ENCODE measurements around the gene MTFMT. TPM values are rescaled to one million over a fixed set of nuclear protein-coding genes. Genes with fewer than 3 reads are reported as not detected.
"Not testable (repeated sequence)": the region's sequence is repeated elsewhere in the genome, so short reads cannot be mapped to it uniquely, and the experiment has no call there.

MTFMT gene
- total and polyA plus RNA-seq, 2 experiments from 2014 or later = 19.0 to 36.0 TPM

GRCh38 chr15:65075607-65076395, 46.4 kb upstream of the MTFMT start:
- not testable (repeated sequence) for H3K27me3 ChIP-seq (ENCODE audit: insufficient read depth); H3K4me2 ChIP-seq; DNase-seq (ENCODE audit: low spot score); H3K27ac Mint-ChIP-seq; H3K9me3 Mint-ChIP-seq; H3K36me3 ChIP-seq (ENCODE audit: insufficient read depth); H3K4me3 ChIP-seq; H3F3A ChIP-seq (replicated peaks; ENCODE audit: low read depth); H2AFZ ChIP-seq; ATAC-seq; H4K20me1 ChIP-seq (replicated peaks; ENCODE audit: insufficient read depth); H3K36me3 Mint-ChIP-seq (ENCODE audit: low read depth); H3K4me1 ChIP-seq (ENCODE audit: insufficient read depth); H3K4me3 Mint-ChIP-seq; H3K79me2 ChIP-seq (replicated peaks; ENCODE audit: insufficient read depth); H3K27ac ChIP-seq (ENCODE audit: low read depth); H3K9me2 ChIP-seq (ENCODE audit: insufficient read depth)
- H3K4me1 Mint-ChIP-seq = peaks cover 15% of the 10 kb centered on the region
- H3K27me3 Mint-ChIP-seq (ENCODE audit: insufficient read depth, low read depth, poor library complexity) = peaks cover 14% of the 10 kb centered on the region

GRCh38 chr15:65074946-65075345, 45.5 kb upstream of the MTFMT start:
- H3K4me1 Mint-ChIP-seq = peaks cover 15% of the 10 kb centered on the region
- H3K27me3 ChIP-seq (ENCODE audit: insufficient read depth); H3F3A ChIP-seq (replicated peaks; ENCODE audit: low read depth); DNase-seq (ENCODE audit: low spot score); H3K27ac ChIP-seq (ENCODE audit: low read depth); ATAC-seq; H3K4me2 ChIP-seq; H3K9me2 ChIP-seq (ENCODE audit: insufficient read depth); H3K36me3 Mint-ChIP-seq (ENCODE audit: low read depth); H3K4me3 ChIP-seq; H3K27ac Mint-ChIP-seq; H3K9me3 Mint-ChIP-seq; H3K79me2 ChIP-seq (replicated peaks; ENCODE audit: insufficient read depth); H3K4me3 Mint-ChIP-seq; H4K20me1 ChIP-seq (replicated peaks; ENCODE audit: insufficient read depth); H2AFZ ChIP-seq; H3K36me3 ChIP-seq (ENCODE audit: insufficient read depth); H3K4me1 ChIP-seq (ENCODE audit: insufficient read depth): not testable (repeated sequence)
- H3K27me3 Mint-ChIP-seq (ENCODE audit: insufficient read depth, low read depth, poor library complexity) = peaks cover 14% of the 10 kb centered on the region

GRCh38 chr15:65072617-65073016, 43.2 kb upstream of the MTFMT start:
- DNase-seq (ENCODE audit: low spot score) = no peak
- TF ChIP-seq CREB1 (CRISPR knock-in tag; IDR thresholded peaks at IDR 0.05; ENCODE audit: low read depth) = no peak
- TF ChIP-seq CTCF (conservative IDR thresholded peaks at IDR 0.05; ENCODE audit: low read depth in 2 of 2) = no peak
- no peak for TF ChIP-seq ETS1 (IDR thresholded peaks at IDR 0.05)
- no peak for TF ChIP-seq EZH2 (IDR thresholded peaks at IDR 0.05; ENCODE audit: low read depth, unreplicated experiment)
- no peak for TF ChIP-seq STAT1 (IDR thresholded peaks at IDR 0.05; ENCODE audit: unreplicated experiment)
- TF ChIP-seq ZNF114 (CRISPR knock-in tag; IDR thresholded peaks at IDR 0.05) = no peak
- no peak for TF ChIP-seq ZNF462 (CRISPR knock-in tag; IDR thresholded peaks at IDR 0.05)

More at GRCh38 chr15:65072617-65073016, 43.2 kb upstream of the MTFMT start:
- Histone ChIP-seq H3F3A (replicated peaks; ENCODE audit: low read depth) (peaks cover 5% of the 10 kb centered on the region; the same call in 1 of the 2 replicates), H3K36me3 (ENCODE audit: insufficient read depth) (no peaks in the 10 kb centered on the region), H2AFZ (no peak overlapping the region), H3K4me3 (no peak overlapping the region), H3K4me1 (ENCODE audit: insufficient read depth) (peaks cover 5% of the 10 kb centered on the region; the same call in 1 of the 2 replicates), H3K27ac (ENCODE audit: low read depth) (no peak overlapping the region), H3K9me2 (ENCODE audit: insufficient read depth) (no peaks in the 10 kb centered on the region), H4K20me1 (replicated peaks; ENCODE audit: insufficient read depth) (no peaks in the 10 kb centered on the region), H3K4me2 (no peak overlapping the region), H3K27me3 (ENCODE audit: insufficient read depth) (no peaks in the 10 kb centered on the region), H3K79me2 (replicated peaks; ENCODE audit: insufficient read depth) (no peaks in the 10 kb centered on the region)
- peaks cover 6% of the 10 kb centered on the region; the same call in 2 of the 3 replicates for H3K9me3 Mint-ChIP-seq
- H3K36me3 Mint-ChIP-seq (ENCODE audit: low read depth) = no peaks in the 10 kb centered on the region; the same call in 2 of the 3 replicates
- H3K27ac Mint-ChIP-seq = no peak overlapping the region
- no peak for ATAC-seq
- H3K27me3 Mint-ChIP-seq (ENCODE audit: insufficient read depth, low read depth, poor library complexity) = peaks cover 13% of the 10 kb centered on the region
- H3K4me3 Mint-ChIP-seq = no peak overlapping the region
- peaks cover 10% of the 10 kb centered on the region for H3K4me1 Mint-ChIP-seq
